ENCODE data around the gene PDE7B. TPM values are rescaled to one million over a fixed set of nuclear protein-coding genes. Genes with fewer than 3 reads are reported as not detected.

PDE7B gene
- total and polyA plus RNA-seq, 2 of the 8 experiments (the other 6 are each of a cell fraction or from before 2014, with no cell fraction given) = not detected

DNA sequence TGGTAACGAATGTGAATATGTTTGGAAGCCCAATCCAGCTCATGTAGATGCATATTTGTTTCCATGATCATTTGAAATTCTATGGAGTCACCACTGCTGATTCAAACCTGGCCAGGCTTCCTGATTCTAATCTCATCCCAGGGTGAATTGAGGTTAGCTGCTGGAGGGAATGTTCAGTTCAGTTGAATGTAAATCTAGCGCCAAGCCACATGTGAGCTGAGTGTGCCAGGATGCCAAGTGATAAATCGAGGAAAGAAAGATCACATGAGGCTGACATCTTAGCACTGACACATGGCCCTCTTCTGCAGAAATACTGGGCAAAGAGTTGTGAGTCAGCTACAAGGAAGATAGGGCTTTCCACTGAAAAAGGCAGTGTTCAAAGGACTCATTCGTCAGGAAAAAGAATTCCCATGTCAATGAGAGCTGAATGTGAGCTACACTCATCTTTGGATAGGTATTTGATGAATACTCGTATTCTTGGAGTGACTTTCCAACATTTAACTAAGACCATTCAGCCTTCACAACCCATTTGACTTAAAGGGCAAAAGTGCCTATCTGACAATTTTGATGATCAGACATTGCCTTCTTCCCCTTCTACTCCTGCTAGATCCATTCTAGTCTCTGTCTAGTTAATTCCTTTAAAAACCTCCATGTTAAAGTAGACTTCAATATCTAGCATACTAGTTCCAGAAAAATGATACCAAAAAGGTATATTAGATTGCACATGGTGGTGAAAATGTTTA, 226.5 kb downstream of the PDE7B start:
- no peak overlapping the region for H3K56ac ChIP-seq (replicated peaks; ENCODE audit: insufficient read length, low read depth, low read length)
- ChIA-PET CTCF (ENCODE audit: partially characterized antibody) (interaction anchor here (0.7 to 0.8 kb wide), 2 partner anchors 10 to 14 kb away, joined by 3 to 5 read pairs; no protein-coding TSS in a partner anchor), POLR2A (ENCODE audit: partially characterized antibody) (no interaction called here)
- H2BK5ac ChIP-seq (ENCODE audit: low read depth, low read length) = no peak overlapping the region
- H4K91ac ChIP-seq (replicated peaks; ENCODE audit: insufficient read length, low read length) = no peak overlapping the region
- H2AFZ ChIP-seq (ENCODE audit: low read length) = peak overlapping the region; percentile 83; the same call in 1 of the 2 replicates
- H3K9me3 ChIP-seq (ENCODE audit: insufficient read depth in 2 of 2, low read depth in 1 of 2, low read length in 1 of 2) = no peaks in the 10 kb centered on the region
- 90% methylated on average over 5 of the region's 5 CpGs; no CpG with 5 or more reads in 1 of the 2 experiments for WGBS, 2 experiments (ENCODE audit: extremely low coverage in 1 of 2, insufficient coverage in 1 of 2, insufficient read length in 1 of 2, insufficient replicate concordance in 2 of 2, low coverage in 1 of 2, low lambda C conversion rate in 2 of 2, missing lambda C conversion rate in 1 of 2)
- DNase-seq (ENCODE audit: low read depth in 1 of 2, low spot score in 2 of 2) (no peak), FAIRE-seq (no peak)
- no peak overlapping the region for H3K14ac ChIP-seq (ENCODE audit: insufficient read length)
- H3K18ac ChIP-seq (ENCODE audit: extremely low read depth, low read length) = no peak overlapping the region
- no peak overlapping the region for H4K5ac ChIP-seq (ENCODE audit: insufficient read length, low read depth, low read length)
- H3K27me3 ChIP-seq (replicated peaks in 1 of 4; ENCODE audit: control insufficient read depth in 3 of 4, extremely low read depth in 1 of 4, insufficient read depth in 3 of 4, low read length in 3 of 4) = no peaks in the 10 kb centered on the region
- H3K36me3 ChIP-seq (ENCODE audit: control insufficient read depth in 2 of 4, insufficient read depth in 4 of 4, low read length in 3 of 4) = no peaks in the 10 kb centered on the region
- H3K79me1 ChIP-seq (ENCODE audit: low read depth, low read length) = no peaks in the 10 kb centered on the region
- H4K20me1 ChIP-seq (replicated peaks in 1 of 2; ENCODE audit: control insufficient read depth in 1 of 2, insufficient read depth in 2 of 2, low read length in 2 of 2) = no peaks in the 10 kb centered on the region
- no peaks in the 10 kb centered on the region for H3K23me2 ChIP-seq (ENCODE audit: low read depth, low read length)
- no peak overlapping the region for H3K9ac ChIP-seq (replicated peaks in 1 of 4; ENCODE audit: extremely low read depth in 1 of 4, low read depth in 3 of 4, low read length in 3 of 4)
- H3K23ac ChIP-seq (ENCODE audit: insufficient read length) = no peak overlapping the region
- no peaks in the 10 kb centered on the region for H3K4me1 ChIP-seq (replicated peaks in 1 of 4; ENCODE audit: control insufficient read depth in 3 of 4, insufficient read depth in 4 of 4, low read length in 3 of 4)
- H3K79me2 ChIP-seq (ENCODE audit: control insufficient read depth in 1 of 2, insufficient read depth in 2 of 2, low read length in 2 of 2) = no peaks in the 10 kb centered on the region
- no peak overlapping the region for H2BK15ac ChIP-seq (ENCODE audit: low read length)
- no peak overlapping the region for H2BK20ac ChIP-seq (ENCODE audit: low read length)
- no peak overlapping the region for H2BK12ac ChIP-seq (ENCODE audit: low read depth, low read length)
- H4K8ac ChIP-seq (ENCODE audit: extremely low read depth, insufficient read depth, low read length) = no peak overlapping the region
- no peak overlapping the region for H2BK120ac ChIP-seq (replicated peaks; ENCODE audit: low read depth, low read length)
- no peak overlapping the region for H3K27ac ChIP-seq (ENCODE audit: low read depth, low read length)
- no peak overlapping the region for H3K4ac ChIP-seq (replicated peaks; ENCODE audit: insufficient read length, low read depth, low read length)
- H3K4me3 ChIP-seq (ENCODE audit: extremely low read depth in 1 of 4, insufficient read depth in 2 of 4, low read depth in 3 of 4, low read length in 4 of 4) = no peak overlapping the region
- no peak overlapping the region for H3K4me2 ChIP-seq (ENCODE audit: insufficient read depth in 1 of 2, low read depth in 2 of 2, low read length in 2 of 2)
- no peak overlapping the region for H2AK5ac ChIP-seq (ENCODE audit: low read depth, low read length)
- TF ChIP-seq HDAC6 (IDR thresholded peaks at IDR 0.05; ENCODE audit: low read depth, low read length) (no peak), KDM4A (IDR thresholded peaks at IDR 0.05; ENCODE audit: low read depth, low read length, severe bottlenecking) (no peak), KDM5A (IDR thresholded peaks at IDR 0.05; ENCODE audit: low read length) (no peak), JUND (IDR thresholded peaks at IDR 0.05; ENCODE audit: low read length) (no peak), BRCA1 (IDR thresholded peaks at IDR 0.05; ENCODE audit: low read depth, low read length) (no peak), POU5F1 (IDR thresholded peaks at IDR 0.05; ENCODE audit: low read depth, low read length) (no peak), HDAC2 (IDR thresholded peaks at IDR 0.05; ENCODE audit: borderline replicate concordance in 1 of 2, low read depth in 2 of 2, low read length in 2 of 2) (no peak), SP4 (IDR thresholded peaks at IDR 0.05; ENCODE audit: low read length) (no peak), SAP30 (IDR thresholded peaks at IDR 0.05; ENCODE audit: insufficient read depth, insufficient replicate concordance, low read length) (no peak), POLR2AphosphoS5 (IDR thresholded peaks at IDR 0.05; ENCODE audit: low read depth, low read length) (no peak), CHD1 (IDR thresholded peaks at IDR 0.05; ENCODE audit: low read depth, low read length) (no peak), FOSL1 (IDR thresholded peaks at IDR 0.05; ENCODE audit: insufficient read depth, low read depth, low read length) (no peak)
- TF ChIP-seq, protein P1, sequence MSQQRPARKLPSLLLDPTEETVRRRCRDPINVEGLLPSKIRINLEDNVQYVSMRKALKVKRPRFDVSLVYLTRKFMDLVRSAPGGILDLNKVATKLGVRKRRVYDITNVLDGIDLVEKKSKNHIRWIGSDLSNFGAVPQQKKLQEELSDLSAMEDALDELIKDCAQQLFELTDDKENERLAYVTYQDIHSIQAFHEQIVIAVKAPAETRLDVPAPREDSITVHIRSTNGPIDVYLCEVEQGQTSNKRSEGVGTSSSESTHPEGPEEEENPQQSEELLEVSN (IDR thresholded peaks at IDR 0.05) = no peak

Measured in H1 (cell line).